Osteoblast (primary cell): ENCODE results near the gene KIF6. TPM values are rescaled to one million over a fixed set of nuclear protein-coding genes. Genes with fewer than 3 reads are reported as not detected.

Experiments used
- DNase-seq: peaks from one replicate; pipeline ENCODE4 v3.0.0; 2011; ENCODE audit warnings: low spot score, mixed read lengths; ENCODE audit not compliant: insufficient read length; ENCODE audit errors: missing footprints
- H2AFZ ChIP-seq: 2 replicates; pipeline ENCODE4 v1.6.0; 2011; ENCODE audit warnings: mild to moderate bottlenecking, low read length
- H3K27ac ChIP-seq: 2 replicates; pipeline ENCODE4 v1.5.1; 2011; ENCODE audit warnings: mild to moderate bottlenecking, low read depth, low read length, moderate library complexity
- H3K27me3 ChIP-seq: 2 replicates; pipeline ENCODE4 v1.6.0; 2012; ENCODE audit warnings: mild to moderate bottlenecking, control low read depth, inconsistent platforms, low read length, moderate library complexity; ENCODE audit not compliant: insufficient read depth
- H3K36me3 ChIP-seq: 2 replicates; pipeline ENCODE4 v1.5.1; 2011; ENCODE audit warnings: mild to moderate bottlenecking, low read length, control low read depth, moderate library complexity; ENCODE audit not compliant: insufficient read depth
- H3K4me1 ChIP-seq: 2 replicates; pipeline ENCODE4 v1.5.1; 2011; ENCODE audit warnings: mild to moderate bottlenecking, low read length, control low read depth, moderate library complexity; ENCODE audit not compliant: insufficient read depth
- H3K4me2 ChIP-seq: 2 replicates; pipeline ENCODE4 v1.6.0; 2011; ENCODE audit warnings: mild to moderate bottlenecking, low read length; ENCODE audit not compliant: insufficient read depth
- H3K4me3 ChIP-seq: fragments of 200-600 bp; sonication (generic); 3 replicates; pipeline ENCODE4 v1.5.1; 2012; ENCODE audit warnings: mild to moderate bottlenecking, low read length, inconsistent platforms; ENCODE audit not compliant: insufficient read depth
- H3K79me2 ChIP-seq: 2 replicates; pipeline ENCODE4 v1.6.0; 2012; ENCODE audit warnings: mild to moderate bottlenecking, low read length, control low read depth, inconsistent platforms; ENCODE audit not compliant: insufficient read depth
- H3K9me3 ChIP-seq: 2 replicates; pipeline ENCODE4 v1.5.1; 2011; ENCODE audit warnings: low read depth, low read length, control low read depth
- H4K20me1 ChIP-seq: 2 replicates; pipeline ENCODE4 v1.6.0; 2012; ENCODE audit warnings: mild to moderate bottlenecking, low read length, control low read depth; ENCODE audit not compliant: insufficient read depth
- CTCF ChIP-seq: IDR thresholded peaks from 2 replicates; pipeline ENCODE4 v1.5.1; 2011; ENCODE audit warnings: mild to moderate bottlenecking, low read depth, low read length, moderate library complexity; ENCODE audit errors: extremely low read depth
- total RNA-seq: library from RNA; depleted of rRNA; stranded (reverse); fragments of >200 nt; gene quantifications from 2 replicates; pipeline ENCODE4 v1.2.3, GENCODE V29; 2012

The KIF6 gene
- total RNA-seq, 1 donor: 1.4 TPM

GRCh38 chr6:39335780-39336545, 389.2 kb downstream of the KIF6 start:
- Histone ChIP-seq H3K4me3 (no peak overlapping the region), H3K9me3 (no peaks in the 10 kb centered on the region), H3K36me3 (no peaks in the 10 kb centered on the region), H2AFZ (no peak overlapping the region), H4K20me1 (no peaks in the 10 kb centered on the region), H3K4me1 (no peaks in the 10 kb centered on the region), H3K27me3 (peaks cover 7% of the 10 kb centered on the region), H3K27ac (no peak overlapping the region), H3K79me2 (no peaks in the 10 kb centered on the region), H3K4me2 (no peak overlapping the region)
- DNase-seq: peak; percentile 84
- TF ChIP-seq CTCF: no peak

- H3K4me3 ChIP-seq: no peak overlapping the region
- no peaks in the 10 kb centered on the region for H3K79me2 ChIP-seq
- no peaks in the 10 kb centered on the region for H3K9me3 ChIP-seq
- no peaks in the 10 kb centered on the region for H3K36me3 ChIP-seq
- H4K20me1 ChIP-seq: no peaks in the 10 kb centered on the region
- no peak overlapping the region for H3K27ac ChIP-seq
- no peak for TF ChIP-seq CTCF
- peaks cover 4% of the 10 kb centered on the region for H3K27me3 ChIP-seq
- no peaks in the 10 kb centered on the region for H3K4me1 ChIP-seq
- peak; percentile 56 for DNase-seq
- H3K4me2 ChIP-seq: no peak overlapping the region
- no peak overlapping the region for H2AFZ ChIP-seq
These were observed 391.4 kb downstream of the KIF6 start for GRCh38 chr6:39333644-39334438.

GRCh38 chr6:39330476-39330875, 394.7 kb downstream of the KIF6 start:
- H3K27ac ChIP-seq: no peak overlapping the region
- no peak overlapping the region for H3K4me3 ChIP-seq
- no peak overlapping the region for H2AFZ ChIP-seq
- no peaks in the 10 kb centered on the region for H3K4me1 ChIP-seq
- no peak for TF ChIP-seq CTCF
- DNase-seq: peak; percentile 62
- H3K27me3 ChIP-seq: no peaks in the 10 kb centered on the region
- no peaks in the 10 kb centered on the region for H3K79me2 ChIP-seq
- no peaks in the 10 kb centered on the region for H3K9me3 ChIP-seq
- H4K20me1 ChIP-seq: no peaks in the 10 kb centered on the region
- H3K36me3 ChIP-seq: no peaks in the 10 kb centered on the region
- H3K4me2 ChIP-seq: no peak overlapping the region

- Histone ChIP-seq H4K20me1 (no peaks in the 10 kb centered on the region), H3K9me3 (no peaks in the 10 kb centered on the region), H2AFZ (no peak overlapping the region), H3K27me3 (no peaks in the 10 kb centered on the region), H3K79me2 (no peaks in the 10 kb centered on the region), H3K4me1 (no peaks in the 10 kb centered on the region), H3K4me2 (no peak overlapping the region), H3K4me3 (no peak overlapping the region), H3K36me3 (no peaks in the 10 kb centered on the region), H3K27ac (no peak overlapping the region)
- DNase-seq: no peak
- no peak for TF ChIP-seq CTCF
These were observed 395.2 kb downstream of the KIF6 start for GRCh38 chr6:39330057-39330456.
